H9 (cell line): Measurements from ENCODE around the gene TNFRSF21. TPM values are rescaled to one million over a fixed set of nuclear protein-coding genes. Genes with fewer than 3 reads are reported as not detected.
A peak's percentile ranks its signal among the peaks of the same experiment; 100 is the strongest.

Experiments
- DNase-seq: peaks from one replicate; pipeline ENCODE4 v3.0.0-alpha.2; 2017
- H2AFZ ChIP-seq: one replicate; pipeline ENCODE4 v1.6.1; 2013; ENCODE audit warnings: mild to moderate bottlenecking, low read length, control low read depth, moderate library complexity
- H2AK5ac ChIP-seq: 2 replicates; pipeline ENCODE4 v1.6.1; 2013; ENCODE audit warnings: low read length, control low read depth, mixed read lengths; ENCODE audit not compliant: insufficient read length
- H2BK120ac ChIP-seq: one replicate; pipeline ENCODE4 v1.6.1; 2013; ENCODE audit warnings: low read depth, mild to moderate bottlenecking, low read length, control low read depth, inconsistent platforms; ENCODE audit not compliant: poor library complexity, severe bottlenecking
- H2BK12ac ChIP-seq: 2 replicates; pipeline ENCODE4 v1.6.1; 2013; ENCODE audit warnings: low read length, control low read depth, mixed read lengths, low read depth; ENCODE audit not compliant: insufficient read length
- H2BK15ac ChIP-seq: 2 replicates; pipeline ENCODE4 v1.6.1; 2013; ENCODE audit warnings: low read depth, low read length, control low read depth
- H2BK20ac ChIP-seq: one replicate; pipeline ENCODE4 v1.6.1; 2013; ENCODE audit warnings: low read depth, mild to moderate bottlenecking, low read length, control low read depth, inconsistent platforms; ENCODE audit not compliant: poor library complexity, severe bottlenecking
- H2BK5ac ChIP-seq: 2 replicates; pipeline ENCODE4 v1.6.1; 2013; ENCODE audit warnings: low read length, control low read depth, mixed read lengths; ENCODE audit not compliant: insufficient read length
- H3K14ac ChIP-seq: 2 replicates; pipeline ENCODE4 v1.6.1; 2013; ENCODE audit warnings: low read length, control low read depth; ENCODE audit not compliant: insufficient read depth
- H3K18ac ChIP-seq: 2 replicates; pipeline ENCODE4 v1.6.1; 2013; ENCODE audit warnings: low read depth, mild to moderate bottlenecking, mixed read lengths, low read length, control low read depth; ENCODE audit not compliant: insufficient read length
- H3K23ac ChIP-seq: 2 replicates; pipeline ENCODE4 v1.6.1; 2013; ENCODE audit warnings: low read length, control low read depth, mixed read lengths, low read depth; ENCODE audit not compliant: insufficient read length
- H3K23me2 ChIP-seq: 2 replicates; pipeline ENCODE4 v1.6.1; 2013; ENCODE audit warnings: low read depth, mild to moderate bottlenecking, mixed read lengths, low read length, control low read depth; ENCODE audit not compliant: insufficient read length, poor library complexity, severe bottlenecking
- H3K27ac ChIP-seq: 2 replicates; pipeline ENCODE4 v1.5.1; 2013; ENCODE audit warnings: low read length, control low read depth, mixed read lengths, low read depth; ENCODE audit not compliant: insufficient read length
- H3K27me3 ChIP-seq: 2 replicates; pipeline ENCODE4 v1.6.1; 2013; ENCODE audit warnings: low read length, control low read depth, inconsistent platforms; ENCODE audit not compliant: insufficient read depth
- H3K4ac ChIP-seq: 2 replicates; pipeline ENCODE4 v1.6.1; 2013; ENCODE audit warnings: low read depth, mild to moderate bottlenecking, control low read depth, inconsistent platforms, low read length, moderate library complexity
- H3K4me1 ChIP-seq: 2 replicates; pipeline ENCODE4 v1.6.1; 2013; ENCODE audit warnings: low read length, control low read depth, inconsistent platforms; ENCODE audit not compliant: insufficient read depth
- H3K4me2 ChIP-seq: 2 replicates; pipeline ENCODE4 v1.6.1; 2013; ENCODE audit warnings: low read length, control low read depth, mixed read lengths; ENCODE audit not compliant: insufficient read length, insufficient read depth
- H3K56ac ChIP-seq: 2 replicates; pipeline ENCODE4 v1.6.1; 2013; ENCODE audit warnings: low read depth, mild to moderate bottlenecking, mixed read lengths, low read length, control low read depth; ENCODE audit not compliant: insufficient read length
- H3K79me1 ChIP-seq: 2 replicates; pipeline ENCODE4 v1.6.1; 2013; ENCODE audit warnings: low read depth, mild to moderate bottlenecking, moderate library complexity, low read length, control low read depth, inconsistent platforms; ENCODE audit not compliant: insufficient read depth, poor library complexity, severe bottlenecking
- H3K79me2 ChIP-seq: 2 replicates; pipeline ENCODE4 v1.6.1; 2013; ENCODE audit warnings: low read length, control low read depth, inconsistent platforms; ENCODE audit not compliant: insufficient read depth
- H3K9ac ChIP-seq: 2 replicates; pipeline ENCODE4 v1.6.1; 2013; ENCODE audit warnings: low read length, control low read depth, mixed read lengths; ENCODE audit not compliant: insufficient read length; ENCODE audit errors: extremely low read depth
- H3K9me3 ChIP-seq: one replicate; pipeline ENCODE4 v1.6.1; 2013; ENCODE audit warnings: low read depth, low read length, inconsistent platforms; ENCODE audit not compliant: control insufficient read depth
- H3T11ph ChIP-seq: one replicate; pipeline ENCODE4 v1.6.1; 2013; ENCODE audit warnings: mild to moderate bottlenecking, low read length, control low read depth, inconsistent platforms
- H4K20me1 ChIP-seq: one replicate; pipeline ENCODE4 v1.6.1; 2013; ENCODE audit not compliant: control insufficient read depth, insufficient read length, insufficient read depth
- H4K5ac ChIP-seq: 2 replicates; pipeline ENCODE4 v1.6.1; 2013; ENCODE audit warnings: low read depth, mild to moderate bottlenecking, mixed read lengths, low read length, control low read depth; ENCODE audit not compliant: insufficient read length
- H4K8ac ChIP-seq: replicated peaks from 2 replicates; pipeline ENCODE4 v1.6.1; 2013; ENCODE audit warnings: low read length, control low read depth, mixed read lengths, low read depth; ENCODE audit not compliant: insufficient read length
- H4K91ac ChIP-seq: 2 replicates; pipeline ENCODE4 v1.6.1; 2013; ENCODE audit warnings: low read depth, mild to moderate bottlenecking, moderate library complexity, mixed read lengths, low read length, control low read depth; ENCODE audit not compliant: insufficient read length
- H3K27ac Mint-ChIP-seq, 3 experiments: 2 replicates in 2 of 3; 3 replicates in 1 of 3; pipeline ENCODE4 v1.8.0; 2020 to 2021; ENCODE audit warnings: mixed read lengths in 3 of 3, mild to moderate bottlenecking in 1 of 3, moderate library complexity in 1 of 3
- H3K27me3 Mint-ChIP-seq: 2 replicates; pipeline ENCODE4 v1.8.0; 2021; ENCODE audit warnings: low read depth, mild to moderate bottlenecking, moderate library complexity, mixed read lengths
- H3K36me3 Mint-ChIP-seq, 3 experiments: 2 replicates in 2 of 3; 3 replicates in 1 of 3; pipeline ENCODE4 v1.8.0; 2020 to 2021; ENCODE audit warnings: low read depth in 3 of 3, mixed read lengths in 3 of 3; ENCODE audit not compliant: insufficient read depth in 1 of 3
- H3K4me1 Mint-ChIP-seq, 2 experiments: 2 replicates each; pipeline ENCODE4 v1.8.0; 2020; ENCODE audit warnings: mixed read lengths in 2 of 2
- H3K4me3 Mint-ChIP-seq, 2 experiments: 2 replicates in 1 of 2; 3 replicates in 1 of 2; pipeline ENCODE4 v1.8.0; 2020 to 2021; ENCODE audit warnings: mild to moderate bottlenecking in 2 of 2, mixed read lengths in 2 of 2, moderate library complexity in 1 of 2
- H3K9me3 Mint-ChIP-seq, 2 experiments: 2 replicates in 1 of 2; 3 replicates in 1 of 2; pipeline ENCODE4 v1.8.0; 2020; ENCODE audit warnings: mild to moderate bottlenecking in 2 of 2, mixed read lengths in 2 of 2, moderate library complexity in 1 of 2
- WGBS: extraction: QIAGEN DNeasy Blood & Tissue Kit; methylation state at CpG from one replicate; pipeline ENCODE4 v1.1.7; 2013; ENCODE audit warnings: missing lambda C conversion rate, low lambda C conversion rate, mixed read lengths; ENCODE audit not compliant: insufficient read length; ENCODE audit errors: extremely low coverage; 5-methylcytosine and 5-hydroxymethylcytosine counted together
- total RNA-seq: library from RNA; stranded (reverse); gene quantifications from 2 replicates; pipeline ENCODE4 v1.2.1, GENCODE V29; 2021
- TF ChIP-seq, protein P1 (sequence below): fragments of 200-600 bp; sonication (generic); conservative IDR thresholded peaks from 3 replicates; pipeline ENCODE4 v1.8.0; 2021; ENCODE audit warnings: antibody characterized with exemption, mild to moderate bottlenecking

TNFRSF21 gene
- total RNA-seq, 1 experiment from 2014 or later, result 39.1 TPM

DNA sequence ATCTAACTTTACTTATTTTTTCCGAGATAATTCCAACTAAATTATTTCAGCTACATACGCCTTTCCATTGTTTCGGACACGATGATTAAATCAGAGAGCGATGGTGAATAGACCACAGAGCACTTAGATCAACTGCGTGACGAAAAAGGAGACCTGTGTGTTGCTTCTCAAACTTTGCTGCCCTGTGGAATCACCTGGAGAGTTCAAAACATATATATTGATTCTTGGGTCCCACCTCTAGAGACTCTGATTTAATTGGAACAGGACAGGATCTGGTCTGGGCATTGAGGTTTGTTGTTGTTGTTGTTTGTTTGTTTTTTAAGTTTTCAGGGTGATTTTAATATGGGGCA lies 401 bp upstream of the TNFRSF21 start:
- Histone ChIP-seq H2AK5ac (no peak overlapping the region), H4K8ac (no peak overlapping the region), H3K9ac (peak overlapping the region; percentile 36), H2BK120ac (no peak overlapping the region), H3K14ac (no peak overlapping the region), H3K4ac (no peak overlapping the region), H3K23me2 (peaks cover 7% of the 10 kb centered on the region), H2BK15ac (no peak overlapping the region), H3K27me3 (no peaks in the 10 kb centered on the region), H2BK20ac (no peak overlapping the region), H3K79me1 (no peaks in the 10 kb centered on the region), H4K5ac (no peak overlapping the region), H3K9me3 (no peaks in the 10 kb centered on the region), H3K4me1 (peaks cover 2% of the 10 kb centered on the region; the same call in 1 of the 2 replicates), H3K4me2 (peak overlapping the region; percentile 99), H2BK12ac (no peak overlapping the region), H4K20me1 (no peaks in the 10 kb centered on the region), H2BK5ac (no peak overlapping the region), H3T11ph (no peak overlapping the region), H3K27ac (no peak overlapping the region), H3K56ac (no peak overlapping the region), H2AFZ (peak overlapping the region; percentile 98), H4K91ac (no peak overlapping the region), H3K79me2 (peaks cover 28% of the 10 kb centered on the region; the same call in 1 of the 2 replicates), H3K18ac (no peak overlapping the region), H3K23ac (no peak overlapping the region)
- H3K9me3 Mint-ChIP-seq, result peaks cover 14 to 19% of the 10 kb centered on the region in 2 experiments
- no peak for DNase-seq
- H3K27me3 Mint-ChIP-seq, result no peaks in the 10 kb centered on the region; the same call in 1 of the 2 replicates
- peaks cover 6 to 17% (median 16%) of the 10 kb centered on the region in 3 experiments for H3K36me3 Mint-ChIP-seq
- WGBS, result no CpG with 5 or more reads among the region's 7 CpGs
- H3K27ac Mint-ChIP-seq, result peak overlapping the region in 1 of 3 experiments; percentile 82; a peak in 1 of 7 replicates
- peaks cover 27 to 28% of the 10 kb centered on the region in 2 experiments for H3K4me1 Mint-ChIP-seq
- H3K4me3 Mint-ChIP-seq, result peak overlapping the region; percentile 91 to 96
- TF ChIP-seq, protein P1, sequence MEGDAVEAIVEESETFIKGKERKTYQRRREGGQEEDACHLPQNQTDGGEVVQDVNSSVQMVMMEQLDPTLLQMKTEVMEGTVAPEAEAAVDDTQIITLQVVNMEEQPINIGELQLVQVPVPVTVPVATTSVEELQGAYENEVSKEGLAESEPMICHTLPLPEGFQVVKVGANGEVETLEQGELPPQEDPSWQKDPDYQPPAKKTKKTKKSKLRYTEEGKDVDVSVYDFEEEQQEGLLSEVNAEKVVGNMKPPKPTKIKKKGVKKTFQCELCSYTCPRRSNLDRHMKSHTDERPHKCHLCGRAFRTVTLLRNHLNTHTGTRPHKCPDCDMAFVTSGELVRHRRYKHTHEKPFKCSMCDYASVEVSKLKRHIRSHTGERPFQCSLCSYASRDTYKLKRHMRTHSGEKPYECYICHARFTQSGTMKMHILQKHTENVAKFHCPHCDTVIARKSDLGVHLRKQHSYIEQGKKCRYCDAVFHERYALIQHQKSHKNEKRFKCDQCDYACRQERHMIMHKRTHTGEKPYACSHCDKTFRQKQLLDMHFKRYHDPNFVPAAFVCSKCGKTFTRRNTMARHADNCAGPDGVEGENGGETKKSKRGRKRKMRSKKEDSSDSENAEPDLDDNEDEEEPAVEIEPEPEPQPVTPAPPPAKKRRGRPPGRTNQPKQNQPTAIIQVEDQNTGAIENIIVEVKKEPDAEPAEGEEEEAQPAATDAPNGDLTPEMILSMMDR, result no peak; the same call in 2 of the 3 replicates
